ENCODE data around the gene SIVA1.

The SIVA1 gene

GRCh38 chr14:104806625-104807465 is 53.9 kb downstream of the SIVA1 start:
- in situ Hi-C loops (cut with MboI; ENCODE audit: low sequenced_read_pairs) = no loop called here

DNA sequence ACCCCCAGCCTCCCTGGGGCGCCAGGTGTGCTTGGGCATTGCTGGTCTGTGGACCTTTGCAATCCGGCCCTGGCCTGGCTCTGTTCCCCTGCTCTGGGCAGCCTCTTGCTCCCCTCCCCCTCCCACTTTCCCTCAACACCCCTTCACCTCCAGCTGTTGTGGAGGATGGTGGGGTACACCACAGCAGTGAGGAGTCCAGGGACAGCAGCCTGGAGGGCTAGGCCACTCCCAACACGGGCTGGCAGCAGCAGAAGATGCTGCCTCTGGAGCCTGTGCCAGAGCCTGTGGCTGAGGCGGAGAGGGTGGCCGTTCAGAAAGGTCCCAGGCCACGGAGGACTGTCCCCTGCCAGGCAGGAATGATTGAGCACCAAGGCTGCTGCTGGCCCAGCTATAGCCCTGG is 55.5 kb downstream of the SIVA1 start:
- in situ Hi-C loops (cut with MboI; ENCODE audit: low sequenced_read_pairs) = no loop called here

Measured in HL-60/S4 treated with retinoic acid at 250 ng/mL for 4 days and 3 days (cell line).